HepG2 (cell line): ENCODE results near the gene ST8SIA6. TPM values are rescaled to one million over a fixed set of nuclear protein-coding genes. Genes with fewer than 3 reads are reported as not detected.

Source experiments
- ATAC-seq: fragments of 200-7000 bp; cut with Tn5 transposase; 3 replicates; pipeline ENCODE4 v1.9.1; 2020; ENCODE audit warnings: mild to moderate bottlenecking, moderate library complexity
- BruUV-seq: library from RNA; stranded (reverse); fragments of 400-500 nt; replicated peaks from 2 replicates; lab custom pipeline; 2021; lab: Mats Ljungman, UMichigan
- CTCF ChIA-PET: fragments of 300-600 bp; formaldehyde crosslinking; extraction: SDS; loops from one replicate; lab custom pipeline; 2021; ENCODE audit warnings: low total read pairs, inconsistent platforms, low intra/inter-chr PET ratio; lab: Yijun Ruan, JAX
- POLR2A ChIA-PET: fragments of 350-600 bp; sonication (Branson Sonifier 250); formaldehyde crosslinking; loops from one replicate; lab custom pipeline; 2020; ENCODE audit warnings: antibody characterized with exemption, inconsistent platforms; lab: Yijun Ruan, JAX
- DNase-seq: peaks from one replicate; pipeline ENCODE4 v3.0.0-alpha.2; 2015; ENCODE audit warnings: low spot score
- FAIRE-seq: peaks from 3 replicates; lab custom pipeline; 2011; peaks lifted over from hg19 to GRCh38; lab: Jason Lieb, UNC
- H2AFZ ChIP-seq: one replicate; pipeline ENCODE4 v1.6.1; 2011; ENCODE audit warnings: low read length, inconsistent platforms
- H3K27ac ChIP-seq: fragments of 300-600 bp; 3 replicates; pipeline ENCODE4 v1.8.0; 2011; ENCODE audit warnings: mixed run types, mild to moderate bottlenecking, mixed read lengths, low read length, inconsistent platforms; ENCODE audit not compliant: insufficient read depth; ENCODE audit errors: extremely low read length
- H3K27me3 ChIP-seq, 2 experiments: fragments of 200-600 bp in 1 of 2; 2 replicates in 1 of 2; 3 replicates in 1 of 2; pipeline versions ENCODE4 v1.6.0 to v1.8.0; 2011; ENCODE audit warnings: low read length in 2 of 2, mild to moderate bottlenecking in 2 of 2, moderate library complexity in 2 of 2, inconsistent platforms in 1 of 2; ENCODE audit not compliant: insufficient read depth in 2 of 2, control insufficient read depth in 1 of 2
- H3K36me3 ChIP-seq, 2 experiments: fragments of 200-600 bp in 1 of 2; replicated peaks in 1 of 2; 2 replicates in 1 of 2; 3 replicates in 1 of 2; pipeline versions ENCODE4 v1.5.1 to v1.8.0; 2011; ENCODE audit warnings: low read length in 2 of 2, inconsistent platforms in 1 of 2; ENCODE audit not compliant: insufficient read depth in 2 of 2, control insufficient read depth in 1 of 2
- H3K4me1 ChIP-seq: 2 replicates; pipeline ENCODE4 v1.5.1; 2012; ENCODE audit warnings: low read length, inconsistent platforms; ENCODE audit not compliant: insufficient read depth
- H3K4me2 ChIP-seq: 2 replicates; pipeline ENCODE4 v1.6.0; 2011; ENCODE audit warnings: low read depth, low read length, inconsistent platforms
- H3K4me3 ChIP-seq, 3 experiments: fragments of 200-600 bp in 1 of 3; sonication (generic), shearing (Covaris generic) in 1 of 3; replicated peaks in 1 of 3; 2 replicates each; pipeline ENCODE4 v1.5.1; 2011 to 2016; ENCODE audit warnings: low read length in 3 of 3, inconsistent platforms in 2 of 3, low read depth in 2 of 3, mild to moderate bottlenecking in 2 of 3, control low read depth in 1 of 3, mixed read lengths in 1 of 3; ENCODE audit not compliant: insufficient read depth in 1 of 3
- H3K79me2 ChIP-seq: one replicate; pipeline ENCODE4 v1.6.1; 2011; ENCODE audit warnings: low read length, inconsistent platforms; ENCODE audit not compliant: insufficient read depth
- H3K9ac ChIP-seq: 2 replicates; pipeline ENCODE4 v1.6.0; 2011; ENCODE audit warnings: mild to moderate bottlenecking, low read depth, low read length, inconsistent platforms; ENCODE audit not compliant: insufficient read depth
- H3K9me3 ChIP-seq: 2 replicates; pipeline ENCODE4 v1.5.1; 2012; ENCODE audit warnings: mild to moderate bottlenecking, low read length
- H4K20me1 ChIP-seq: 2 replicates; pipeline ENCODE4 v1.6.0; 2011; ENCODE audit warnings: inconsistent platforms, mild to moderate bottlenecking, low read length, moderate library complexity; ENCODE audit not compliant: insufficient read depth
- AGO2 ChIP-seq: fragments of 200-400 bp; formaldehyde crosslinking; optimal IDR thresholded peaks from 2 replicates; pipeline ENCODE3; 2017; ENCODE audit warnings: mild to moderate bottlenecking, low read depth, low read length, moderate library complexity
- HOXA3 ChIP-seq: sonication (generic); formaldehyde crosslinking; IDR thresholded peaks from 2 replicates; pipeline ENCODE4 v1.5.0; 2020; ENCODE audit warnings: missing genetic modification reagents
- HOXA5 ChIP-seq: sonication (generic); formaldehyde crosslinking; IDR thresholded peaks from 2 replicates; pipeline ENCODE4 v1.4.0; 2020; ENCODE audit warnings: missing genetic modification reagents
- MAFG ChIP-seq: sonication (generic); formaldehyde crosslinking; IDR thresholded peaks from 2 replicates; pipeline ENCODE4 v1.5.1; 2020; ENCODE audit warnings: mild to moderate bottlenecking, missing genetic modification reagents
- TEAD2 ChIP-seq: sonication (generic); formaldehyde crosslinking; IDR thresholded peaks from 2 replicates; pipeline ENCODE4 v1.9.0; 2021; ENCODE audit warnings: missing genetic modification reagents
- ZMYM3 ChIP-seq: sonication (generic); formaldehyde crosslinking; IDR thresholded peaks from 2 replicates; pipeline ENCODE4 v1.5.1; 2020; ENCODE audit warnings: mild to moderate bottlenecking, missing genetic modification reagents
- ZNF143 ChIP-seq: sonication (generic); formaldehyde crosslinking; IDR thresholded peaks from 2 replicates; pipeline ENCODE4 v1.4.0; 2020; ENCODE audit warnings: missing genetic modification reagents
- ZNF224 ChIP-seq: sonication (generic); formaldehyde crosslinking; IDR thresholded peaks from 2 replicates; pipeline ENCODE4 v1.5.0; 2020; ENCODE audit warnings: mild to moderate bottlenecking, missing genetic modification reagents
- ZNF292 ChIP-seq: sonication (generic); formaldehyde crosslinking; IDR thresholded peaks from 2 replicates; pipeline ENCODE4 v1.8.1; 2022; ENCODE audit warnings: mild to moderate bottlenecking, low read depth, missing genetic modification reagents, borderline replicate concordance
- ZNF652 ChIP-seq: IDR thresholded peaks from 2 replicates; pipeline ENCODE4 v1.6.1; 2016; ENCODE audit warnings: low read depth, borderline replicate concordance
- ZNF800 ChIP-seq: sonication (generic); formaldehyde crosslinking; IDR thresholded peaks from 2 replicates; pipeline ENCODE4 v1.4.0; 2020; ENCODE audit warnings: missing genetic modification reagents
- WGBS: methylation state at CpG from one replicate; pipeline ENCODE4 v1.1.6; 2017; ENCODE audit warnings: low lambda C conversion rate; 5-methylcytosine and 5-hydroxymethylcytosine counted together
- in situ Hi-C: cut with HindIII; loops from 2 replicates; pipeline ENCODE4 v1.10.0; 2017; ENCODE audit warnings: low pct_unique_long_range_greater_than_20kb; ENCODE audit not compliant: extremely low pct_ligation_motif_present
- intact Hi-C: fragments of 100-400 bp; cut with micrococcal nuclease; formaldehyde crosslinking; loops from one replicate; pipeline ENCODE4 v1.10.0; 2022; ENCODE audit not compliant: unreplicated experiment
- polyA plus RNA-seq, 8 experiments: library from polyadenylated mRNA; depleted of rRNA in 3 of 8; stranded (reverse) in 7 of 8; unstranded in 1 of 8; fragments of >200 nt; fragmentation: Illumina TruSeq in 4 of 8; extraction: Trizol in 4 of 8; gene quantifications; 2 replicates each; pipeline versions ENCODE4 v1.2.1 to v1.2.3, GENCODE V29; 2011 to 2016; ENCODE audit warnings: low read depth in 4 of 8, missing spikeins in 1 of 8, mixed read lengths in 1 of 8; ENCODE audit not compliant: insufficient read depth in 1 of 8
- total RNA-seq, 5 experiments: library from RNA; depleted of rRNA; stranded (reverse); fragments of >200 nt; fragmentation: Illumina TruSeq; extraction: Trizol; gene quantifications; 2 replicates each; pipeline ENCODE4 v1.2.3, GENCODE V29; 2016; ENCODE audit warnings: low read depth in 1 of 5
- TF ChIP-seq, protein P1 (sequence below): sonication (generic); formaldehyde crosslinking; IDR thresholded peaks from 2 replicates; pipeline ENCODE4; 2020; ENCODE audit warnings: missing genetic modification reagents, mild to moderate bottlenecking, borderline replicate concordance
- TF ChIP-seq, protein P2 (sequence below): sonication (generic); formaldehyde crosslinking; IDR thresholded peaks from one replicate; pipeline ENCODE4 v1.5.1; 2020; ENCODE audit warnings: mild to moderate bottlenecking, missing genetic modification reagents; ENCODE audit errors: not compliant biosample characterization

Gene ST8SIA6
- total and polyA plus RNA-seq, 2 of the 13 experiments (the other 11 are each of a cell fraction or from before 2014, with no cell fraction given) = not detected

- Histone ChIP-seq H3K4me1 (no peaks in the 10 kb centered on the region), H3K27ac (no peak overlapping the region), H3K9me3 (no peaks in the 10 kb centered on the region), H3K4me2 (no peak overlapping the region), H3K79me2 (no peaks in the 10 kb centered on the region), H4K20me1 (no peaks in the 10 kb centered on the region), H3K27me3 (peaks cover 0 to 4% of the 10 kb centered on the region in 2 experiments; a peak in 1 of 5 replicates), H3K36me3 (no peaks in the 10 kb centered on the region), H3K9ac (no peak overlapping the region), H2AFZ (no peak overlapping the region), H3K4me3 (no peak overlapping the region)
- FAIRE-seq = no peak
- DNase-seq = no peak
- 11% methylated on average over 3 of the region's 3 CpGs for WGBS
- no peak for ATAC-seq
- intact Hi-C loops (no loop called here), in situ Hi-C loops (no loop called here)
- no TSS peak for BruUV-seq
- ChIA-PET CTCF (no interaction called here), POLR2A (no interaction called here)
- TF ChIP-seq HOXA3 (no peak), ZNF143 (no peak), AGO2 (no peak), ZNF292 (CRISPR knock-in tag) (no peak), ZNF224 (CRISPR knock-in tag) (no peak), TEAD2 (CRISPR knock-in tag) (no peak), HOXA5 (CRISPR knock-in tag) (no peak), ZNF652 (CRISPR knock-in tag) (no peak), ZNF800 (CRISPR knock-in tag) (no peak), MAFG (CRISPR knock-in tag) (no peak), ZMYM3 (CRISPR knock-in tag) (no peak)
- TF ChIP-seq, protein P1, sequence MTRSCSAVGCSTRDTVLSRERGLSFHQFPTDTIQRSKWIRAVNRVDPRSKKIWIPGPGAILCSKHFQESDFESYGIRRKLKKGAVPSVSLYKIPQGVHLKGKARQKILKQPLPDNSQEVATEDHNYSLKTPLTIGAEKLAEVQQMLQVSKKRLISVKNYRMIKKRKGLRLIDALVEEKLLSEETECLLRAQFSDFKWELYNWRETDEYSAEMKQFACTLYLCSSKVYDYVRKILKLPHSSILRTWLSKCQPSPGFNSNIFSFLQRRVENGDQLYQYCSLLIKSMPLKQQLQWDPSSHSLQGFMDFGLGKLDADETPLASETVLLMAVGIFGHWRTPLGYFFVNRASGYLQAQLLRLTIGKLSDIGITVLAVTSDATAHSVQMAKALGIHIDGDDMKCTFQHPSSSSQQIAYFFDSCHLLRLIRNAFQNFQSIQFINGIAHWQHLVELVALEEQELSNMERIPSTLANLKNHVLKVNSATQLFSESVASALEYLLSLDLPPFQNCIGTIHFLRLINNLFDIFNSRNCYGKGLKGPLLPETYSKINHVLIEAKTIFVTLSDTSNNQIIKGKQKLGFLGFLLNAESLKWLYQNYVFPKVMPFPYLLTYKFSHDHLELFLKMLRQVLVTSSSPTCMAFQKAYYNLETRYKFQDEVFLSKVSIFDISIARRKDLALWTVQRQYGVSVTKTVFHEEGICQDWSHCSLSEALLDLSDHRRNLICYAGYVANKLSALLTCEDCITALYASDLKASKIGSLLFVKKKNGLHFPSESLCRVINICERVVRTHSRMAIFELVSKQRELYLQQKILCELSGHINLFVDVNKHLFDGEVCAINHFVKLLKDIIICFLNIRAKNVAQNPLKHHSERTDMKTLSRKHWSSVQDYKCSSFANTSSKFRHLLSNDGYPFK (CRISPR knock-in tag) = no peak
- TF ChIP-seq, protein P2, sequence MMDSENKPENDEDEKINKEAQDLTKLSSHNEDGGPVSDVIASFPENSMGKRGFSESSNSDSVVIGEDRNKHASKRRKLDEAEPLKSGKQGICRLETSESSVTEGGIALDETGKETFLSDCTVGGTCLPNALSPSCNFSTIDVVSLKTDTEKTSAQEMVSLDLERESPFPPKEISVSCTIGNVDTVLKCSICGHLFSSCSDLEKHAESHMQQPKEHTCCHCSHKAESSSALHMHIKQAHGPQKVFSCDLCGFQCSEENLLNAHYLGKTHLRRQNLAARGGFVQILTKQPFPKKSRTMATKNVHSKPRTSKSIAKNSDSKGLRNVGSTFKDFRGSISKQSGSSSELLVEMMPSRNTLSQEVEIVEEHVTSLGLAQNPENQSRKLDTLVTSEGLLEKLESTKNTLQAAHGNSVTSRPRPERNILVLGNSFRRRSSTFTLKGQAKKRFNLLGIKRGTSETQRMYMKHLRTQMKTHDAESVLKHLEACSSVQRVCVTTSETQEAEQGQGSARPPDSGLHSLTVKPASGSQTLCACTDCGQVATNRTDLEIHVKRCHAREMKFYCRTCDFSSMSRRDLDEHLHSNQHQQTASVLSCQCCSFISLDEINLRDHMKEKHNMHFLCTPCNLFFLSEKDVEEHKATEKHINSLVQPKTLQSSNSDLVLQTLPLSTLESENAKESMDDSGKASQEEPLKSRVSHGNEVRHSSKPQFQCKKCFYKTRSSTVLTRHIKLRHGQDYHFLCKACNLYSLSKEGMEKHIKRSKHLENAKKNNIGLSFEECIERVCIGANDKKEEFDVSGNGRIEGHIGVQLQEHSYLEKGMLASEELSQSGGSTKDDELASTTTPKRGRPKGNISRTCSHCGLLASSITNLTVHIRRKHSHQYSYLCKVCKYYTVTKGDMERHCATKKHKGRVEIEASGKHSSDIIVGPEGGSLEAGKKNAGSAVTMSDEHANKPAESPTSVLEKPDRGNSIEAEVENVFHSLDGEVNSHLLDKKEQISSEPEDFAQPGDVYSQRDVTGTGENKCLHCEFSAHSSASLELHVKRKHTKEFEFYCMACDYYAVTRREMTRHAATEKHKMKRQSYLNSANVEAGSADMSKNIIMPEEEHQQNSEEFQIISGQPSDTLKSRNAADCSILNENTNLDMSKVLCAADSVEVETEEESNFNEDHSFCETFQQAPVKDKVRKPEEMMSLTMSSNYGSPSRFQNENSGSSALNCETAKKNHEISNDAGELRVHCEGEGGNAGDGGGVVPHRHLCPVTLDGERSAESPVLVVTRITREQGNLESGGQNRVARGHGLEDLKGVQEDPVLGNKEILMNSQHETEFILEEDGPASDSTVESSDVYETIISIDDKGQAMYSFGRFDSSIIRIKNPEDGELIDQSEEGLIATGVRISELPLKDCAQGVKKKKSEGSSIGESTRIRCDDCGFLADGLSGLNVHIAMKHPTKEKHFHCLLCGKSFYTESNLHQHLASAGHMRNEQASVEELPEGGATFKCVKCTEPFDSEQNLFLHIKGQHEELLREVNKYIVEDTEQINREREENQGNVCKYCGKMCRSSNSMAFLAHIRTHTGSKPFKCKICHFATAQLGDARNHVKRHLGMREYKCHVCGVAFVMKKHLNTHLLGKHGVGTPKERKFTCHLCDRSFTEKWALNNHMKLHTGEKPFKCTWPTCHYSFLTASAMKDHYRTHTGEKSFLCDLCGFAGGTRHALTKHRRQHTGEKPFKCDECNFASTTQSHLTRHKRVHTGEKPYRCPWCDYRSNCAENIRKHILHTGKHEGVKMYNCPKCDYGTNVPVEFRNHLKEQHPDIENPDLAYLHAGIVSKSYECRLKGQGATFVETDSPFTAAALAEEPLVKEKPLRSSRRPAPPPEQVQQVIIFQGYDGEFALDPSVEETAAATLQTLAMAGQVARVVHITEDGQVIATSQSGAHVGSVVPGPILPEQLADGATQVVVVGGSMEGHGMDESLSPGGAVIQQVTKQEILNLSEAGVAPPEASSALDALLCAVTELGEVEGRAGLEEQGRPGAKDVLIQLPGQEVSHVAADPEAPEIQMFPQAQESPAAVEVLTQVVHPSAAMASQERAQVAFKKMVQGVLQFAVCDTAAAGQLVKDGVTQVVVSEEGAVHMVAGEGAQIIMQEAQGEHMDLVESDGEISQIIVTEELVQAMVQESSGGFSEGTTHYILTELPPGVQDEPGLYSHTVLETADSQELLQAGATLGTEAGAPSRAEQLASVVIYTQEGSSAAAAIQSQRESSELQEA (CRISPR knock-in tag) = no peak
Measured at GRCh38 chr10:17475661-17476060, 21.3 kb upstream of the ST8SIA6 start.
